Activated CD8-positive, alpha-beta memory T cell treated with anti-CD3 and anti-CD28 coated beads, Interleukin-2, amount 10 ng/mL, durations not matched to agents 7 days and 5 days (primary cell): ENCODE measurements around the gene ADI1. TPM values are rescaled to one million over a fixed set of nuclear protein-coding genes. Genes with fewer than 3 reads are reported as not detected.

ENCODE experiments used
- ATAC-seq: fragments of 150-1000 bp; cut with Tn5 transposase; one replicate; pipeline ENCODE4 v1.10.0; 2021; ENCODE audit warnings: moderate library complexity
- CTCF ChIA-PET: fragments of 350-600 bp; sonication (Branson Sonifier 250); formaldehyde crosslinking; loops from one replicate; lab custom pipeline; 2021; ENCODE audit warnings: antibody characterized with exemption; lab: Charles Lee
- DNase-seq: peaks from one replicate; pipeline ENCODE4 v3.0.0-alpha.2; 2020
- H3K27ac Mint-ChIP-seq: one replicate; pipeline ENCODE4 v1.8.0; 2021; ENCODE audit warnings: mild to moderate bottlenecking, mixed read lengths
- H3K27me3 Mint-ChIP-seq: one replicate; pipeline ENCODE4 v1.8.0; 2021; ENCODE audit warnings: mixed read lengths
- H3K36me3 Mint-ChIP-seq: one replicate; pipeline ENCODE4 v1.8.0; 2021; ENCODE audit warnings: mild to moderate bottlenecking, mixed read lengths
- H3K4me1 Mint-ChIP-seq: one replicate; pipeline ENCODE4 v1.8.0; 2021; ENCODE audit warnings: mixed read lengths
- H3K4me3 Mint-ChIP-seq: one replicate; pipeline ENCODE4 v1.8.0; 2021; ENCODE audit warnings: mild to moderate bottlenecking, moderate library complexity, mixed read lengths
- H3K9me3 Mint-ChIP-seq: one replicate; pipeline ENCODE4 v1.8.0; 2022; ENCODE audit warnings: low read depth, mixed read lengths
- total RNA-seq, 2 experiments: library from RNA; stranded (reverse); gene quantifications; one replicate each; pipeline ENCODE4 v1.2.3, GENCODE V29; 2021

The ADI1 gene
- total RNA-seq, 2 experiments from 2014 or later: 15.0 to 16.6 TPM

DNA sequence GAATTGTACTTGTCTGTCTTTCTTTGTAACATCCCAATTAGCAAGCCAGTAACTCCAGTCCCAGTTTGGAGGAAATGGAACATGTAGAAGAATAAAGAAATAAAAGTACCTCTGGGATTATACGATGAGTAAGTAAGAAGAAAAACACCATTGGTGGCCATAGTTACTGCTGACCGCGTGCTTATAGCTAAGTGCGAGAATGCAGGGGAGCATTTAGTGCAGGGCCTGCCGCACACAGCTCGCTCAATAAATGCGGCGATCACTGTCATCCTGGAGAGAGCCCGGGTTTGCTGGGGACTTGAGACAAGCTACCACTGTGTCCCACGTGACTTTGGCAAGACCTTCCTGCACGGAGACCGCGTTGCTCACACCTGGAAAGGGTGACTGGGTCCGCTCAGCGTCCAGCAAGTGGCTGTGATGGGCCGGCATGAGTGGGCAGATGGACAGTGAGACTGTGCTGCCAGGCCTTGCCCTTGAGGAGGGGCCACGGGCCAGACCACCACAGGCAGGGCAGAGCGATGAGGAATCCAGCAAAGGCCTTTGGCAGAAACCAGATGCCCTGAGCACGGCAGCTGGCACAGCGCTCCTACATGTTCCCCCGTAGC lies 54.8 kb downstream of the ADI1 start:
- ATAC-seq (no peak), DNase-seq (no peak)
- Mint-ChIP-seq H3K9me3 (no peaks in the 10 kb centered on the region), H3K36me3 (peaks cover 4% of the 10 kb centered on the region), H3K4me3 (no peak overlapping the region), H3K27me3 (no peaks in the 10 kb centered on the region), H3K4me1 (peaks cover 5% of the 10 kb centered on the region), H3K27ac (no peak overlapping the region)
- CTCF ChIA-PET: no interaction called here

DNA sequence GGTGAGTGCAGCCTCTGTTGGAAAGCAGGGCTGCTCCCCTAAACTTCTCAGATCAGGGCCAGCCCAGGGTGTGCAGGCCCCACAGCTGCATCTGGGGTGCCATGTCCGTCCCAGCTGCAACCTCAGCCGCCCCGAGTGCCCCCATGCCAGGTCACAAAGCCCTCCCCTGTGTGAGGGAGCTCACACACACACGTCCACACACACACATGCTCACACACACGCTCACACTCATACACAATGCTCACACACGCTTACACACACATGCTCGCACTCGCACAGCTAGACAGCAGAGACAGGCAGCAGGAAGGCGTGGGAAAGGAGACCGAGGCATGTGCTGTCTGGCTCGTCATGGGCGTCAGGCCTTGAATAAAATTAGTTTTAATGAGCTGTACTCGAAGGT lies 55.4 kb downstream of the ADI1 start:
- H3K27me3 Mint-ChIP-seq: no peaks in the 10 kb centered on the region
- no peak overlapping the region for H3K4me3 Mint-ChIP-seq
- no peak for ATAC-seq
- H3K9me3 Mint-ChIP-seq: no peaks in the 10 kb centered on the region
- H3K4me1 Mint-ChIP-seq: peaks cover 5% of the 10 kb centered on the region
- CTCF ChIA-PET: interaction anchor here (1.1 kb wide), 1 partner anchor 9 kb away, joined by 3 read pairs; no protein-coding TSS in a partner anchor
- H3K27ac Mint-ChIP-seq: no peak overlapping the region
- no peak for DNase-seq
- H3K36me3 Mint-ChIP-seq: peaks cover 4% of the 10 kb centered on the region

DNA sequence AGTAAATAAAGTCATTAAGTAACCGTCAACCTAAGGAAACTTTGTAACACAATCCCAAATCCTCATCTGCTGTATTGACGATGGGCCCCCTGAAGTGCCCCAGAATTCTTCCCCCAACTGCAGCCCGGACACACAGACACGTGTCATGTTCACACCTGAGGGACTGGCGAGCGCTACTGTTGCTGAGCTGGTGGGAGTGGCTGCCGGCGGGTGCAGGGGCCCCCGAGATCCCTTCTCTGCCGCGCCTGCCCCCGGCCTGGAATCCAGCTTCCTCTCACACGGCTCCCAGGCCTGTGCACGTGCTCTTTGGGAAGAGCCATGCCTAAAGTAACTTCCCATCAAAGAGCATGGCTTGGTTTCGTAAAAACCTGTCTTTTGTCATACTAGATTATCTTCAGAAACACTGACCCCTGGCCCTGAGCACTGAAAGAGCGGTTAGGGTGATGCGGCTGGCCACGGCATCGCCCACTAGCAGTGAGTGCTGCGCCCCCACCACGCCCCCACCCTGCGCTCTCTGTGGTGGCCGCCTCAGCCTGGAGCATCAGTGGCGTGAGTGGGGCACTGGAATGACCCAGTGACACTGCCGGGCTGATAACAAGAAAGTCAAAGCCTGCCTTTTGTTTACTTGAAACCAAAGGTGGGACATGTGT lies 56.0 kb downstream of the ADI1 start:
- Mint-ChIP-seq H3K4me3 (no peak overlapping the region), H3K4me1 (peaks cover 5% of the 10 kb centered on the region), H3K9me3 (no peaks in the 10 kb centered on the region), H3K27ac (no peak overlapping the region), H3K36me3 (peaks cover 2% of the 10 kb centered on the region), H3K27me3 (no peaks in the 10 kb centered on the region)
- ATAC-seq: no peak
- DNase-seq: no peak
- CTCF ChIA-PET: interaction anchor here (0.9 to 1.8 kb wide), 7 partner anchors 10 to 185 kb away, joined by 3 to 7 read pairs (median 4); no protein-coding TSS in a partner anchor

DNA sequence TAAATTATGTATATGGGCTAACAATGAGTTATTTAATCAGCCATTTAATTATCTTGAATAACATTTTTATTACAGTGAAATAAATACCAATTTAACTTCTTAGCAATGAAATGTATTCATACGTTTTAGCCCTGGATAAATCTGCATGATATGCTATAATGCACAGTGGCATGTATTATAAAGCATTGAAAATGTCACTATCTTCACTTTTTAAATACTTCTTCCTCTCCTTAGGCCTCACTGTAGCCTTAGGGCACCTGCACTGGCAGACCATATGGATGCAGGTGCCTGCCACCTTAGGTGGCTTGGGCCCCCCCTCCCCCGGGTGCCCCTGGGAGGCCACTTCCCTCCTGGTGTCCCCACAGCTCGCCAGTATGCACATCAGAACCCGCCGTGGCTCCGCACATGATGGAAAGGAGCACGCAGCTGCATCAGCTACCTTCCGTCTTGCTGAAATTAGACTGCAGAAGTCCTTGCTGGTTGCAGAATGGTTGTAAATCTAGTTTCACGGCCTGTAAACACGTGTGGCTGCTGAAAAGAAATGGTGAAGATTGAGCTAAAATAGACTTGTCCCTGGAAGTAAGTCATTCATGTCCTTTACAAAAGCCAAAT lies 56.7 kb downstream of the ADI1 start:
- Mint-ChIP-seq H3K27ac (no peak overlapping the region), H3K9me3 (no peaks in the 10 kb centered on the region), H3K27me3 (no peaks in the 10 kb centered on the region), H3K4me3 (no peak overlapping the region), H3K36me3 (no peaks in the 10 kb centered on the region), H3K4me1 (peaks cover 5% of the 10 kb centered on the region)
- CTCF ChIA-PET: interaction anchor here (0.7 to 1.8 kb wide), 12 partner anchors 10 to 185 kb away, joined by 3 to 7 read pairs (median 3); no protein-coding TSS in a partner anchor
- ATAC-seq: no peak
- DNase-seq: no peak

DNA sequence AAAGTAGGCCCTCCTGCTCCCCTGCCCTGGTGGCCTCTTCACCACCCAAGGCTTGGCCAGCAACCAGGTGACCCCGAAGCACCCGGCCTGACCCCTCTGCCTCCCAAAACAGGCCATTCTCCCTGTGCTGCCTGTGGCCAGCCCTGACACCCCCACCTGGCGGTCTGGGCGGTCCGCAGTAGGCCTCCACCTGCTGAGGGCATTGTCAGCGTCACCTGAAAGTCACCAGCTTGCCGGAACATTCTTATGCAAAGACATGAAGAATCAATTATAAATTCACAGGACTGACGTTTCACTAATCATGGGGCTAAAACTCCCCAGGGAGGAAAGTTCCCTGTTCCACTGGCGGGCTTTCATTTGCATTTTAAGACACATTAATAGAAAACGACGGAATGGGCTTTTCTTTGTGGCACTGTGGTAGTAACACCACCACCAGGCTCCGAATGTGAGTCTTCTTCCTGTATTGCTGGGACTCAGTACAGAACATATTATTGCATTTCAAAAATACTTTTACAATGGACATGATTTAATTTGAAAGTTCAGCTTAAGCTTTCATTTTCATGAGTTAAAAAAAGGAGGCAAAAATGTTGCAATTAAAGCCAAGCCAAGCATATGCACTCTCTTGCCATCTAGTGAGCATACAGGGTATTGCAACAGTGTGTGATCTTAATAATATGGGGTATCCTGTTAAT lies 57.4 kb downstream of the ADI1 start:
- Mint-ChIP-seq H3K9me3 (no peaks in the 10 kb centered on the region), H3K4me1 (peaks cover 5% of the 10 kb centered on the region), H3K27ac (peak overlapping the region; percentile 66), H3K4me3 (no peak overlapping the region), H3K27me3 (no peaks in the 10 kb centered on the region), H3K36me3 (peaks cover 1% of the 10 kb centered on the region)
- ATAC-seq (peak; percentile 66), DNase-seq (no peak)
- CTCF ChIA-PET: interaction anchor here (0.6 to 1.8 kb wide), 12 partner anchors 9 to 186 kb away, joined by 3 to 7 read pairs (median 4); no protein-coding TSS in a partner anchor

DNA sequence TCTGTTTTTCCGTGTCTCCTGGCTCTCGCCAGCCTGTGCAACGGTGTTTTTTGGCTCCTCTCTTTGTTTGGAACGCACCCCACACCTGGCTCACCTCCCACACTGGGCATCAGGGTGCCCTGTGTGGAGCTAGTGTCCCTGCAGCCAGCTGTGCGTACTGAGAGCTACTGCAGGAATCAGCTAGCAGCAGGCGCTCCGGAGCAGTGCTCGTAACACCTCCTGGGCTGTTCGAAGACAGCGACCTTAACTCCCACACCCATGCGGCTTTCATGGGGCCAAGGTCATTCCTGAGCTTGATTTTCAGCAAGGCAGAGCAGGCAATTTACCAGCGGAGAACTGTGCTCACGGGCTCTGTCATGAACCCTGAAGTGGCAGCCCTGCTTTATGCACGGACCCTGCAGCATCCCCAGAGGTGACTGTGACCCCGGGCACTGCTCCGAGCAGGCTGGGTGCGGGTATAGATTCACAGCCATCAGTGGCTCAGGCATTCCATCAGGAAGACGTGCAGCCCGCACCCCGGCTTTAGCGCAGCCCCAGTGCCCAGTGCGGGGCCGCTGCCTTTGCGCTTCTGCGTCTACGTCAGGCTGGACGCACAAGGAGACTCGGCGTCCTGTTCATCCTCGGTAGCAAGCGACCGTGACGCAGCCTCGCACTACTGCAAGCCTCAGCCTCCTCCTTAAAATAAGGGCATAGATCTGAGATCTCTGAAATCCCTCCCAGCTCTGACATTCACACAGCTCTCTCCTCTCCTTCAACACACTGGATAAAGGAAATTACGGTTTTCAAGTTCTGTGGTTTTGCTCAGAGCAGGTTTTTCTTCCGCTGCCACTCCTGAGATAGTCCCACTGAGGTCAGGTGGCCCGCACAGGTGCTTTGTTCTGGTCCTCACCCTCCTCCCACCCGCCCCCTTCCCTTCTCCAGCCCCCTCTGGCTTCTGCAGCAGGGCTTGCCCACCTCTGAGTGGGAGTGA lies 58.2 kb downstream of the ADI1 start:
- no peak for DNase-seq

DNA sequence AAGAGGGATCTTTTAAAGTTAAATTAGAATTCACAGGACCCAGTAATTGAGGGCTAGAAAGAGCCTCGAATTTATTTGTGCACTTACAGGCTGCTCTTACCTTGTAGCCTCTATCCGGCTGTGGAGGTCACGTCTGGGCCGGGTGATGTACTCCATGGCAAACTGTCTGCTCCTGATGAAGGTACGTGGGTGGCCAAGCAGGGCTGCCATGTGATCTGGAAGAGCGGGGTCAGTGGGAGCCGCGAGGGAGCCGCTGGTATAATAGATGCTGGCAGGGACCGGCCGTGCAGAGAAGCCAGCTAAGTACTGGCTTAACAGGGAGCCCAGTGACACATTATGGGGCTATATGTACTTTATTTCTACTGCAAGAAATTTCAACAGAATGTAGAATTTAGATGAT lies 59.2 kb downstream of the ADI1 start:
- Mint-ChIP-seq H3K4me3 (no peak overlapping the region), H3K36me3 (peaks cover 5% of the 10 kb centered on the region), H3K27ac (no peak overlapping the region), H3K9me3 (no peaks in the 10 kb centered on the region), H3K4me1 (peaks cover 5% of the 10 kb centered on the region), H3K27me3 (no peaks in the 10 kb centered on the region)
- no peak for DNase-seq
- ATAC-seq: no peak
- CTCF ChIA-PET: interaction anchor here (1.2 kb wide), 1 partner anchor 27 kb away, joined by 4 read pairs; no protein-coding TSS in a partner anchor

More for the DNA sequence above, 58.2 kb downstream of the ADI1 start:
- Mint-ChIP-seq H3K27me3 (no peaks in the 10 kb centered on the region), H3K27ac (peak overlapping the region; percentile 30), H3K4me3 (no peak overlapping the region), H3K4me1 (peaks cover 5% of the 10 kb centered on the region), H3K36me3 (peaks cover 4% of the 10 kb centered on the region), H3K9me3 (no peaks in the 10 kb centered on the region)
- CTCF ChIA-PET: interaction anchor here (0.7 to 1.8 kb wide), 5 partner anchors 11 to 36 kb away, joined by 3 to 5 read pairs (median 4); no protein-coding TSS in a partner anchor
- ATAC-seq: no peak

DNA sequence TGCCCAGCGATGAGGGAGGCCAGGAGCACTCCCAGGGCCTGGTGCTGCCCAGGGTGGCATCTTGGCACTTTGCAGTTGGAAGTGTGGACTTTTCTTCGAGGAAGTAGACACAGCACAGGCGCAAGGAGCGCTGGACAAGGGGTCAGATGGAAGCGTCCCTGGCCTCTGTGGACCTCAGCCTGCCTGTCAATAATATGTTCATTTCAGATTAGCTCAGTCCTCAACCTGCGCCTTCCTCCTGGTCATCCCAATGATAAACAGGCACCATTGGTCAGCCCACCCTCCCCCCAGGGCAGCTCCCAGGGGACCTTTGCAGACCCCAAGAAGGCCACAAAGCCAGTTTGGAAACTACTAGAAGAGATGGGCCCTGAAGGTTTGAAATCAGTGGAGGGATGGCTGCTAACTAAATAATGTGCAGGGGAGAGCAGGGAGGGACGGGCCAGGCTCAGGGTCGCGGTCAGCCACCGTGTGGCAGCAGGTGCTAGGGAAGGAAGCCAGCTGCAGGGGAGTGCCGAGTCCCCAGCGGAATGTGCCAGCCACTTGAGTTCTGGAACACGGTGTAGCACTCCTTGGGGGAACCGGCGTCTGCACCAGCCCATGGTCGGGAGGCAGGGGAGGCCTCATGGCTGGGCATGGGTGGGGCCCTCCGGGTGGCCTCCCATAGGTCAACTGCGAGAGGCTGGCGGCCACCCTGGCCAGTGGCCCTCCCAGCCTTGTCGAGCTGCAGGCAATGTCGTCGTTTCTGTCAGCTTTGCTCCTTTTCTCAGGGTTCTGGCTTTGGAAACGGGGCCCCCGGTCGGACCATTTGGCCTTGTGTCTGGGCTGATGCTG lies 59.9 kb downstream of the ADI1 start:
- no peaks in the 10 kb centered on the region for H3K9me3 Mint-ChIP-seq
- CTCF ChIA-PET: interaction anchor here (1.2 kb wide), 1 partner anchor 26 kb away, joined by 4 read pairs; no protein-coding TSS in a partner anchor
- H3K4me1 Mint-ChIP-seq: peaks cover 5% of the 10 kb centered on the region
- ATAC-seq: no peak
- no peak overlapping the region for H3K4me3 Mint-ChIP-seq
- H3K36me3 Mint-ChIP-seq: peaks cover 5% of the 10 kb centered on the region
- no peaks in the 10 kb centered on the region for H3K27me3 Mint-ChIP-seq
- DNase-seq: no peak
- no peak overlapping the region for H3K27ac Mint-ChIP-seq

DNA sequence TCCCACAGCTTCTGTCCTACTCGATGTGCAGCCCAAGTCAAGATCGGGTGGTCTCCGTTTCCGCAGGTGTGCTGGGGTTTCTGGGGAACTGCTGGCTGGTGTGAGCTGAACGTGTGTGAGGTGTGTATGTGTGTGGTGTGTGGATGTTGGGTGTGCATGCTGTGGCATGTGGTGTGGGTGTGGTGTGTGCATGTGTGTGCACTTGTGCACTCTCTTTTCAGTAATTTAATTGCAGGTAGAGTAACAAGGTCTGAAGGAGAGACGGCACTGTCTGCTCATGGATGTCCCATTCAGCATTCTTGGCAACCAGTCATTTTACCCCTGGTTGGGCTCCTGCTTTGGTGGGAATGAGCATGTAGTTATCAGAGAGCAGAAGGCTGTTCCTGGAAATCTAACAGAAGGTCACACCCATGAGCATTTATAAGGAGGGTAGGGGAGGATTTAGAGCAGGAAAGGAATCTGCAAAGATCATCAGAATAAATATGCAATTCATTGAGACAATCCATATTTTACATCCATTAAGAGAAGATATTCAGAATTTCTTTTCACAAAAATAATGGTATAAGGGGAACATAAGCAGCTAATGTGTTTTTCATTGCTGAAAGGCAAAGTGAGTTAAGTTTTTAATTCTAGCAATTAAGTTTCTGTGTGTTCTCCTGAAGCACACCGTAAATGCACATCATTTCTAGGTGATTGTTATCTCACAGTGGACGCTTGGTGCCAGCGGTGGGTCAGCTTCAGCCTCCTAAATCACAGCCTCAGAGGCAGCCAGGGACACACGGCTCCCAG lies 60.7 kb downstream of the ADI1 start:
- peaks cover 5% of the 10 kb centered on the region for H3K36me3 Mint-ChIP-seq
- H3K4me3 Mint-ChIP-seq: no peak overlapping the region
- H3K4me1 Mint-ChIP-seq: peaks cover 5% of the 10 kb centered on the region
- H3K27me3 Mint-ChIP-seq: no peaks in the 10 kb centered on the region
- no peak for DNase-seq
- H3K27ac Mint-ChIP-seq: no peak overlapping the region
- no peaks in the 10 kb centered on the region for H3K9me3 Mint-ChIP-seq
- ATAC-seq: no peak
- CTCF ChIA-PET: no interaction called here

DNA sequence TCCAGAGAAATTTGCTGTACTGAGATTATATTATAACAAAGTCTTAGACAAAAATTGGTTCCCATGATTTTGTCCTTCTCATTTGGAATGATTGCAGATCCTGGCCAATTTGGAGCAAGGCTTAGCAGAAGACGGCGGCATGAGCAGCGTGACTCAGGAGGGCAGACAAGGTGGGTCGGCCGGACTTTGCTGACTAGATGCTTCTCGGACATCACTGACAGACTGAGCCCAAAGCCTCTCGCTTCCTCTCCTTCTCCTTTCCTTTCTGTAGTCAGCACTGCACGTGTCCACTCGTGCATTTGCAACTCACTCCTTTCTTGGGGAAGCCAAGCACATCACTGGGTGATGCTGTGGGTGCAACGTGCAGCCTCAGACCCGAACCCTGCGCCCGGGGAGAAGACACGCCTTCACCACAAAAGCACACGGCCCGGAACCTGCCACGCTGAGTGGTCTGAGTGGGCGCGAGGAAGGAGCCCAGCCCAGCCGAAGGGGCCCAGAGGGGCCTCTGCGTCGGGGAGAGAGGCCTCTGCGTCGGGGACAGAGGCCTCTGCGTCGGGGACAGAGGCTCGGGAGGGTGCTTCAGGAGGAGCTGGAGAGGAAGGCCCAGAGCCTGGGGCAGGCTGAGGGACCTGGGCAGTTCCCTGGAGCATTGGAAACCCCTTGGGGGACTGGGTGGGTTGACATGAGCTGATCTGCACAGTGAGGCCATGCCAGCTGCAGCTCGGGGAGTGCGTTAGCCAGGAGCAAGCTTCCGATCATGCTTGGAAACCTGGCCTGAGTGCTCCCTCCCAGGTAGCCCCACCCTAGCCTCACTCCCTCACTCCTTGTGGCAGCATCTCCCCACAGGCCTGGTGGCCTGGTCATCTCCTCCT lies 61.6 kb downstream of the ADI1 start:
- Mint-ChIP-seq H3K36me3 (peaks cover 5% of the 10 kb centered on the region), H3K4me1 (peaks cover 5% of the 10 kb centered on the region), H3K4me3 (no peak overlapping the region), H3K9me3 (no peaks in the 10 kb centered on the region), H3K27me3 (no peaks in the 10 kb centered on the region), H3K27ac (no peak overlapping the region)
- ATAC-seq: no peak
- CTCF ChIA-PET: no interaction called here
- no peak for DNase-seq
